B cell (primary cell): Measurements from ENCODE around the gene CCK.

Source experiments
- EZH2 ChIP-seq: IDR thresholded peaks from 2 replicates; pipeline ENCODE4 v1.6.1; 2012; ENCODE audit warnings: borderline replicate concordance, low read depth, mild to moderate bottlenecking, moderate library complexity, low read length; ENCODE audit not compliant: insufficient read depth, poor library complexity, severe bottlenecking
- TF ChIP-seq, protein P1 (sequence below): fragments of 200-600 bp; IDR thresholded peaks from one replicate; pipeline ENCODE4 v1.8.0; 2022; ENCODE audit warnings: antibody characterized with exemption, mild to moderate bottlenecking

DNA sequence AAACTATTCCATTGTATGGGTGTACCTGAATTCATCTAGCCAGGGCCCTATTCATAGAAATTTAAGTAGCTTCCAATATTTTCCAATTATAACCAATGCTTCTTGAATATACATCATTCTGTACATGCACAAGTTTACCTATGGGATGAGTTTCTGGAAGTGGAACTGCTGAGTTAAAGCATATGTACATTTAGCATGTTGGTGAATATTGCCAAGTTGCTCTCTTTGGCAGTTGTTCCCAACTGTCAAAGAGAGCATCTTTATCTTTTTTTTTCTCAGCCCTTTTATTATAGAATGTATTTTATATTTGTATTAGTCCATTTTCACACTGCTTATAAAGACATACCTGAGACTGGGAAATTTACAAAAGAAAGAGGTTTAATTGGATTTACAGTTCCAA lies 8.3 kb upstream of the CCK start:
- TF ChIP-seq, protein P1, sequence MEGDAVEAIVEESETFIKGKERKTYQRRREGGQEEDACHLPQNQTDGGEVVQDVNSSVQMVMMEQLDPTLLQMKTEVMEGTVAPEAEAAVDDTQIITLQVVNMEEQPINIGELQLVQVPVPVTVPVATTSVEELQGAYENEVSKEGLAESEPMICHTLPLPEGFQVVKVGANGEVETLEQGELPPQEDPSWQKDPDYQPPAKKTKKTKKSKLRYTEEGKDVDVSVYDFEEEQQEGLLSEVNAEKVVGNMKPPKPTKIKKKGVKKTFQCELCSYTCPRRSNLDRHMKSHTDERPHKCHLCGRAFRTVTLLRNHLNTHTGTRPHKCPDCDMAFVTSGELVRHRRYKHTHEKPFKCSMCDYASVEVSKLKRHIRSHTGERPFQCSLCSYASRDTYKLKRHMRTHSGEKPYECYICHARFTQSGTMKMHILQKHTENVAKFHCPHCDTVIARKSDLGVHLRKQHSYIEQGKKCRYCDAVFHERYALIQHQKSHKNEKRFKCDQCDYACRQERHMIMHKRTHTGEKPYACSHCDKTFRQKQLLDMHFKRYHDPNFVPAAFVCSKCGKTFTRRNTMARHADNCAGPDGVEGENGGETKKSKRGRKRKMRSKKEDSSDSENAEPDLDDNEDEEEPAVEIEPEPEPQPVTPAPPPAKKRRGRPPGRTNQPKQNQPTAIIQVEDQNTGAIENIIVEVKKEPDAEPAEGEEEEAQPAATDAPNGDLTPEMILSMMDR: no peak
- no peak for TF ChIP-seq EZH2
